ENCODE measurements around the gene KITLG.

Gene KITLG

DNA sequence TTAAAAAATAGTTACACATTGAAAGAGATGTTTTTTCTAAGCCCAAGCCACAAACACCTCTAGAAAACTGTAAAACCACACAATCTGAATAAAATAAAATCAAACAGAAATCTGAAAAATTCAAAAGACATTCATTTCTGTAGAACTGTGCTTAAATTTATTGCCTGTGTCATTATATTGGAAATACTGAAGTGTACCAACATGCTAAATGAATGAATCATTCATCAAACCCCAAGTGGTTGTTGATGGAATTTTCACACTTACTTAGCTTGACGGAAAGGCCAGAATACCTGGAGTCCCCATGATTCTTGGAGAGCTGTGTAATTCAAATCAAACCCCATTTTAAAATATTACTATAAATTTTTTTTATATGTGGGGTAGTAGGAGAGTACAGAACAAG, 2.7 kb downstream of the KITLG start:
- no peak for TF ChIP-seq Cebpa-rat (IDR thresholded peaks at IDR 0.05)
- no peaks in the 10 kb centered on the region for H4K20me1 ChIP-seq
- H3K4me2 ChIP-seq, result no peak overlapping the region
- H3K4me1 ChIP-seq, result no peaks in the 10 kb centered on the region
- H3K27ac ChIP-seq, result no peak overlapping the region
- peaks cover 15% of the 10 kb centered on the region for H3K9me3 ChIP-seq
- no peak overlapping the region for H3K9ac ChIP-seq
- no peak overlapping the region for H3K4me3 ChIP-seq
- no peaks in the 10 kb centered on the region for H3K27me3 ChIP-seq
- H3K36me3 ChIP-seq, result no peaks in the 10 kb centered on the region

GRCh38 chr12:88576866-88577265, 3.4 kb downstream of the KITLG start:
- no peak overlapping the region for H3K4me2 ChIP-seq

DNA sequence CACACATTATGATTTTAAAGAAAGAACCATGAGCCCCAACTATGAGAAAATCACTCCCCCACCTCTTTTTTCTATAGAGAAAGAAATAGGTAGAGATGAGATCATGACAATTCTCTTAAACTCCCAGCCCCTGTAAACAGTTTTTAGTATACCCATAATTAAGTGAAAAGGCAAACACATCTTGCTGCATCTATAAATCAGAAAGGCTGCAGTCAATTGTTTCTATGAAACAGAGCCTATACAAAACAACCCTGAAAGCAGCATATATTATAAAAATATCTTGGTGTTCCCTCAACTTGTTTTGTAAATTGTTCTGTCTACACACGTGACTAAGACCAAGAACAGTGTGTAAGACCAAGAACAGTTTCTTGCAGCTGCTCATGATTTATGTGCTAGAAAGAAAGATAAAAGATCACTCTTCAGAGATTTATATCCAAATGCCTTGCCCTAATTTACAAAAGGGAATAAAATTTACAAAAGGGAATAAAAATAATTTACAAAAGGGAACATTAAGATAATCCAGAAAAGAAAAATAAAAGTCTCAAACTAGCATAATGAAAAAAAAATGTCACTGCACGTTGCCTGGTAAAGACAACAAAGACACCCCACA, 4.8 kb downstream of the KITLG start:
- Histone ChIP-seq H4K20me1 (no peaks in the 10 kb centered on the region), H3K4me1 (no peaks in the 10 kb centered on the region), H3K36me3 (no peaks in the 10 kb centered on the region), H3K4me3 (no peak overlapping the region), H3K27me3 (no peaks in the 10 kb centered on the region), H3K27ac (no peak overlapping the region), H3K4me2 (no peak overlapping the region), H3K9me3 (peaks cover 12% of the 10 kb centered on the region), H3K9ac (no peak overlapping the region)
- TF ChIP-seq Cebpa-rat (IDR thresholded peaks at IDR 0.05), result no peak

More at GRCh38 chr12:88576866-88577265, 3.4 kb downstream of the KITLG start:
- H3K27ac ChIP-seq, result no peak overlapping the region
- no peaks in the 10 kb centered on the region for H3K36me3 ChIP-seq
- H4K20me1 ChIP-seq, result no peaks in the 10 kb centered on the region
- TF ChIP-seq Cebpa-rat (IDR thresholded peaks at IDR 0.05), result no peak
- H3K27me3 ChIP-seq, result no peaks in the 10 kb centered on the region
- H3K9me3 ChIP-seq, result peaks cover 15% of the 10 kb centered on the region
- H3K4me1 ChIP-seq, result no peaks in the 10 kb centered on the region
- no peak overlapping the region for H3K9ac ChIP-seq
- no peak overlapping the region for H3K4me3 ChIP-seq

GRCh38 chr12:88574278-88574677, 6.0 kb downstream of the KITLG start:
- Histone ChIP-seq H3K9me3 (no peaks in the 10 kb centered on the region), H3K36me3 (no peaks in the 10 kb centered on the region), H3K27ac (no peak overlapping the region), H3K4me3 (no peak overlapping the region), H3K4me2 (no peak overlapping the region), H4K20me1 (no peaks in the 10 kb centered on the region), H3K4me1 (no peaks in the 10 kb centered on the region), H3K9ac (no peak overlapping the region), H3K27me3 (no peaks in the 10 kb centered on the region)
- TF ChIP-seq Cebpa-rat (IDR thresholded peaks at IDR 0.05), result no peak

DNA sequence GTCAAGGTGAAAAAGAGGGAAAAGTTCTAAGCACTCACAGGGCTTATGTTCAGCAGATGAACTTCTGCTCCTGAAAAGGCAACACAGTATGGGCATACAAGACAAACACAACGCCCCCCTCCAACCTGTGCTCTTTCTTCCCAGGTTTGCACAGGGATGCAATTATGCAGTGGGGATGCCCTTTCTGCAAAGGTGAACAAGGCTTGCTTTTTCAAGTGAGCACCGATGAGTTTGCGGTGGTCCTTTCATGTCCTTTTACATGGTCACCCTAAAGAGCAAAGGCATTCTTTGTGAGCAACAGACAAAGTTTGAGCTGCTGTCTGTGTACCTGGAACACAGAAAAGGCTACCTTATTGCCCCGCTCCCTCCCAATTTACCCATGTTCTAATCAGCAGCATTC, 6.7 kb downstream of the KITLG start:
- H3K9me3 ChIP-seq, result no peaks in the 10 kb centered on the region
- no peak overlapping the region for H3K27ac ChIP-seq
- no peaks in the 10 kb centered on the region for H3K36me3 ChIP-seq
- no peak overlapping the region for H3K4me3 ChIP-seq
- H3K9ac ChIP-seq, result no peak overlapping the region
- H3K4me2 ChIP-seq, result no peak overlapping the region
- H3K4me1 ChIP-seq, result no peaks in the 10 kb centered on the region
- H4K20me1 ChIP-seq, result no peaks in the 10 kb centered on the region
- TF ChIP-seq Cebpa-rat (IDR thresholded peaks at IDR 0.05), result no peak
- H3K27me3 ChIP-seq, result no peaks in the 10 kb centered on the region

DNA sequence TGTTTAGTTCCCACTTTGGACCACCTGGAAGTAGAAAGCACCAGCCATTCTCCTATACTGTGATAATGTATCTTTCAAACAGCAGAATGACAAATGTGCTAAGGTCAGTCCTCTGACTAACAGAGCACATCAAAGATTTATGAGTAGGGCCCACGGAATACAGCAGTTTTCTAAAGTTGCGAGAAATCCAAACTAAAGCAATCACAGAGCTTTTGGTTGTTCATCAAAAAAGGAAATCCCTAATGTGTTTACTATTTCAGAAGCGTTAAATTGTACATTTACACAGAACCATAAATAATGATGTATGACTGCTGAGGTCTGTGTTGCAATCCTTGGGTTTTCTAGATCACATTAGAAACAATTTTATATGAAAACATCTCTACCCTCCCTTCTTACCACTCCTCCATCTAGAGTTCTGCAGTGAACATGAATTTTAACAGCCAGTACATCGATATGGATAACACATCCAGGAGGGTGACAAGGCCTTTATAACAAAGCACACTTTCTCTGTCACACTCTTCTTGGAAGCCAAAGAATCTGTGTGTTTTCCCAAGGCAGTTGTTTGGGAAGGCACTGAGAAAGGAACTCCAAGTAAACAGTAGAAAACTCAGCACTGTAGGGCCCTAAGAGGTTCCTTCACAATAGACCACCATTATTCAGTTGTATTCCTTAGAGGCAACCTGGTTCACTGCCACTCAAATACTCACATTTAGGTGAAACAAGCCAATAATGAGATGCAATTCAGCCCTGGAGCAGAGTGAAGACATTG, 7.3 kb downstream of the KITLG start:
- Histone ChIP-seq H4K20me1 (no peaks in the 10 kb centered on the region), H3K27ac (no peak overlapping the region), H3K27me3 (no peaks in the 10 kb centered on the region), H3K4me3 (no peak overlapping the region), H3K9me3 (no peaks in the 10 kb centered on the region), H3K4me1 (no peaks in the 10 kb centered on the region), H3K9ac (no peak overlapping the region), H3K4me2 (no peak overlapping the region), H3K36me3 (no peaks in the 10 kb centered on the region)
- TF ChIP-seq Cebpa-rat (IDR thresholded peaks at IDR 0.05), result no peak

DNA sequence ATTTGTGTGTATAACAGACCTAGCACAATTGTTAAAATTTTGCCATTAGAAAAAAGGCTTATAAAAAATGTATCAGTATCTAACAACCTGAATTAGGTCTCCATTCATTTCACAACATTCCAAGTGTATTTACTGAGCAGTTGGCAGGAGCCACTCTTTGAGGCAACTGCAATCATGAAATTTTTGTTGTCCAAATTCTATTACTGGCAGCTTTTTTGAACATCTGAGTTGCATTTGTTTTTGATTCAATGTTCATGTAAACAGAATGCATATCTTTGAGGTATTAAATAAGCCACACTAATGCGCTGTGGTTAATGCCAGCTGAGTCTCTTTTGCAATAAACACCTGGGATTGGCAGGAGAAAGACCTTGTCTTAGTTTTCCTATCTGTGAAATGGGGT, 8.7 kb downstream of the KITLG start:
- H4K20me1 ChIP-seq, result no peaks in the 10 kb centered on the region
- no peak overlapping the region for H3K9ac ChIP-seq
- H3K27ac ChIP-seq, result no peak overlapping the region
- no peak overlapping the region for H3K4me3 ChIP-seq
- H3K27me3 ChIP-seq, result no peaks in the 10 kb centered on the region
- no peaks in the 10 kb centered on the region for H3K36me3 ChIP-seq
- H3K9me3 ChIP-seq, result no peaks in the 10 kb centered on the region
- no peaks in the 10 kb centered on the region for H3K4me1 ChIP-seq
- TF ChIP-seq Cebpa-rat (IDR thresholded peaks at IDR 0.05), result no peak
- H3K4me2 ChIP-seq, result no peak overlapping the region

DNA sequence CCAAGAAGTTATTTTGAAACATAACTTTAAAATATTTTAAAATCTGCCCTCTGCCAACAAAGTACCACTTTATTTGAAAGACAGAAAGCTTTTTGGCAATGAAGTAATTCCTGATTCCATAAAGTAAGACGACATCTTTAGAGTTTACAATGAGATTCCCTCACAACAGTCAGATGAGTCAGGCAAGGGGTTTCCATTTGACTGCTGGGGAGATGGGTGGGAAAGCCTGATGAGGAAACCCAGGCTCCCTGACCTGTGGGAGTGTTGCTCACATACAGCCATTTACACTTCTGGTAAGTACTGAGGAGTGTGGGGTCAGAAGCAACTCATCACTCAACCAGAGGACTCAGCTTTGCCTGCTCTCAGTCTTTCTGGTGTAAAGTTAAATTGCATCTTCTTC, 10.2 kb downstream of the KITLG start:
- no peak overlapping the region for H3K4me2 ChIP-seq
- TF ChIP-seq Cebpa-rat (IDR thresholded peaks at IDR 0.05), result no peak
- no peaks in the 10 kb centered on the region for H3K9me3 ChIP-seq
- H3K4me3 ChIP-seq, result no peak overlapping the region
- no peaks in the 10 kb centered on the region for H3K36me3 ChIP-seq
- H3K4me1 ChIP-seq, result no peaks in the 10 kb centered on the region
- H3K27ac ChIP-seq, result no peak overlapping the region
- H4K20me1 ChIP-seq, result no peaks in the 10 kb centered on the region
- H3K9ac ChIP-seq, result no peak overlapping the region
- H3K27me3 ChIP-seq, result no peaks in the 10 kb centered on the region

- no peaks in the 10 kb centered on the region for H3K9me3 ChIP-seq
- TF ChIP-seq Cebpa-rat (IDR thresholded peaks at IDR 0.05), result no peak
- no peak overlapping the region for H3K9ac ChIP-seq
- no peak overlapping the region for H3K4me2 ChIP-seq
- H4K20me1 ChIP-seq, result no peaks in the 10 kb centered on the region
- no peak overlapping the region for H3K27ac ChIP-seq
- H3K36me3 ChIP-seq, result no peaks in the 10 kb centered on the region
- no peaks in the 10 kb centered on the region for H3K4me1 ChIP-seq
- H3K4me3 ChIP-seq, result no peak overlapping the region
- no peaks in the 10 kb centered on the region for H3K27me3 ChIP-seq
These were observed 13.8 kb downstream of the KITLG start for GRCh38 chr12:88566430-88566829.

- Histone ChIP-seq H3K4me1 (no peaks in the 10 kb centered on the region), H3K36me3 (no peaks in the 10 kb centered on the region), H3K27me3 (no peaks in the 10 kb centered on the region), H3K4me2 (no peak overlapping the region), H3K9ac (no peak overlapping the region), H3K27ac (no peak overlapping the region), H3K9me3 (no peaks in the 10 kb centered on the region), H3K4me3 (no peak overlapping the region), H4K20me1 (no peaks in the 10 kb centered on the region)
- no peak for TF ChIP-seq Cebpa-rat (IDR thresholded peaks at IDR 0.05)
These were observed 17.3 kb downstream of the KITLG start for GRCh38 chr12:88562846-88563582.

Data from BLaER1 (cell line).